H1 (cell line): ENCODE measurements around the gene SH3BP2. TPM values are rescaled to one million over a fixed set of nuclear protein-coding genes. Genes with fewer than 3 reads are reported as not detected.

Source experiments
- CTCF ChIA-PET: fragments of 300-600 bp; sonication (Branson Sonifier 250); formaldehyde crosslinking; loops from one replicate; lab custom pipeline; 2021; ENCODE audit not compliant: partially characterized antibody; lab: Charles Lee
- POLR2A ChIA-PET: fragments of 300-600 bp; sonication (Branson Sonifier 250); formaldehyde crosslinking; loops from one replicate; lab custom pipeline; 2021; ENCODE audit warnings: inconsistent platforms; ENCODE audit not compliant: partially characterized antibody; lab: Charles Lee
- DNase-seq, 2 experiments: peaks; one replicate each; pipeline versions ENCODE4 v3.0.0 to v3.0.0-alpha.2; 2010 to 2022; ENCODE audit warnings: low spot score in 2 of 2, low read depth in 1 of 2, mixed read lengths in 1 of 2
- FAIRE-seq: peaks from 2 replicates; lab custom pipeline; 2011; peaks lifted over from hg19 to GRCh38; lab: Jason Lieb, UNC
- H2AFZ ChIP-seq: 2 replicates; pipeline ENCODE4 v1.8.1; 2012; ENCODE audit warnings: low read length, inconsistent platforms
- H2AK5ac ChIP-seq: 2 replicates; pipeline ENCODE4 v1.6.1; 2013; ENCODE audit warnings: low read depth, low read length
- H2BK120ac ChIP-seq: replicated peaks from 2 replicates; pipeline ENCODE3; 2013; ENCODE audit warnings: low read depth, low read length, inconsistent platforms
- H2BK12ac ChIP-seq: 2 replicates; pipeline ENCODE4 v1.6.1; 2013; ENCODE audit warnings: low read depth, low read length
- H2BK15ac ChIP-seq: 2 replicates; pipeline ENCODE4 v1.6.1; 2013; ENCODE audit warnings: low read length
- H2BK20ac ChIP-seq: 2 replicates; pipeline ENCODE4 v1.6.1; 2013; ENCODE audit warnings: low read length
- H2BK5ac ChIP-seq: 2 replicates; pipeline ENCODE4 v1.6.1; 2013; ENCODE audit warnings: low read depth, low read length
- H3K14ac ChIP-seq: 2 replicates; pipeline ENCODE4 v1.6.1; 2013; ENCODE audit warnings: inconsistent platforms; ENCODE audit not compliant: insufficient read length
- H3K18ac ChIP-seq: 2 replicates; pipeline ENCODE4 v1.6.1; 2013; ENCODE audit warnings: low read length; ENCODE audit errors: extremely low read depth
- H3K23ac ChIP-seq: 2 replicates; pipeline ENCODE4 v1.6.1; 2013; ENCODE audit warnings: inconsistent platforms; ENCODE audit not compliant: insufficient read length
- H3K23me2 ChIP-seq: 2 replicates; pipeline ENCODE4 v1.6.1; 2013; ENCODE audit warnings: low read depth, low read length
- H3K27ac ChIP-seq: 2 replicates; pipeline ENCODE4 v1.6.1; 2011; ENCODE audit warnings: low read depth, low read length, inconsistent platforms
- H3K27me3 ChIP-seq, 4 experiments: replicated peaks in 1 of 4; 1 replicate in 1 of 4; 2 replicates in 3 of 4; pipeline versions ENCODE4 v1.6.1 to v1.8.1; 2011 to 2013; ENCODE audit warnings: low read length in 3 of 4, mild to moderate bottlenecking in 3 of 4, inconsistent platforms in 2 of 4, mixed read lengths in 2 of 4, moderate library complexity in 1 of 4; ENCODE audit not compliant: control insufficient read depth in 3 of 4, insufficient read depth in 3 of 4; ENCODE audit errors: extremely low read depth in 1 of 4
- H3K36me3 ChIP-seq, 4 experiments: 2 replicates each; pipeline versions ENCODE4 v1.6.1 to v1.8.1; 2011 to 2013; ENCODE audit warnings: mild to moderate bottlenecking in 4 of 4, low read length in 3 of 4, moderate library complexity in 2 of 4, control low read depth in 1 of 4, inconsistent platforms in 1 of 4; ENCODE audit not compliant: insufficient read depth in 4 of 4, control insufficient read depth in 2 of 4
- H3K4ac ChIP-seq: replicated peaks from 2 replicates; pipeline ENCODE3; 2013; ENCODE audit warnings: low read length, low read depth, mixed read lengths, inconsistent platforms; ENCODE audit not compliant: insufficient read length
- H3K4me1 ChIP-seq, 4 experiments: replicated peaks in 1 of 4; 1 replicate in 1 of 4; 2 replicates in 3 of 4; pipeline versions ENCODE4 v1.6.1 to v1.8.1; 2011 to 2013; ENCODE audit warnings: low read length in 3 of 4, inconsistent platforms in 2 of 4, mixed read lengths in 1 of 4; ENCODE audit not compliant: insufficient read depth in 4 of 4, control insufficient read depth in 3 of 4
- H3K4me2 ChIP-seq, 2 experiments: 2 replicates each; pipeline versions ENCODE4 v1.6.1 to v1.8.1; 2011 to 2013; ENCODE audit warnings: low read depth in 2 of 2, low read length in 2 of 2, control low read depth in 1 of 2, inconsistent platforms in 1 of 2, mild to moderate bottlenecking in 1 of 2; ENCODE audit not compliant: insufficient read depth in 1 of 2
- H3K4me3 ChIP-seq, 4 experiments: fragments of 200-600, 300-600 bp in 1 of 4; sonication (generic), shearing (Covaris generic), sonication (Bioruptor Twin) in 1 of 4; 2 replicates each; pipeline versions ENCODE4 v1.5.1 to v1.8.1; 2011 to 2016; ENCODE audit warnings: low read length in 4 of 4, low read depth in 3 of 4, control low read depth in 2 of 4, inconsistent platforms in 2 of 4, mild to moderate bottlenecking in 2 of 4, mixed read lengths in 1 of 4, moderate library complexity in 1 of 4; ENCODE audit not compliant: insufficient read depth in 2 of 4; ENCODE audit errors: extremely low read depth in 1 of 4
- H3K56ac ChIP-seq: replicated peaks from 2 replicates; pipeline ENCODE3; 2013; ENCODE audit warnings: low read depth, mild to moderate bottlenecking, mixed read lengths, low read length, inconsistent platforms; ENCODE audit not compliant: insufficient read length
- H3K79me1 ChIP-seq: 2 replicates; pipeline ENCODE4 v1.6.1; 2013; ENCODE audit warnings: low read depth, low read length, control low read depth
- H3K79me2 ChIP-seq, 2 experiments: 2 replicates each; pipeline versions ENCODE4 v1.6.1 to v1.8.1; 2012 to 2013; ENCODE audit warnings: low read length in 2 of 2, mild to moderate bottlenecking in 2 of 2, inconsistent platforms in 1 of 2; ENCODE audit not compliant: insufficient read depth in 2 of 2, control insufficient read depth in 1 of 2
- H3K9ac ChIP-seq, 4 experiments: replicated peaks in 1 of 4; 1 replicate in 1 of 4; 2 replicates in 3 of 4; pipeline versions ENCODE4 v1.6.1 to v1.8.1; 2011 to 2013; ENCODE audit warnings: low read depth in 3 of 4, low read length in 3 of 4, control low read depth in 2 of 4, mild to moderate bottlenecking in 2 of 4, moderate library complexity in 2 of 4, inconsistent platforms in 1 of 4; ENCODE audit errors: extremely low read depth in 1 of 4
- H3K9me3 ChIP-seq, 2 experiments: 2 replicates each; pipeline versions ENCODE4 v1.6.1 to v1.8.1; 2012 to 2013; ENCODE audit warnings: mild to moderate bottlenecking in 2 of 2, moderate library complexity in 2 of 2, control low read depth in 1 of 2, inconsistent platforms in 1 of 2, low read depth in 1 of 2, low read length in 1 of 2, mixed read lengths in 1 of 2; ENCODE audit not compliant: insufficient read depth in 2 of 2
- H4K20me1 ChIP-seq, 2 experiments: replicated peaks in 1 of 2; 2 replicates each; pipeline versions ENCODE3 to v1.8.1; 2011 to 2013; ENCODE audit warnings: inconsistent platforms in 2 of 2, low read length in 2 of 2, mild to moderate bottlenecking in 1 of 2; ENCODE audit not compliant: insufficient read depth in 2 of 2, control insufficient read depth in 1 of 2
- H4K5ac ChIP-seq: 2 replicates; pipeline ENCODE4 v1.6.1; 2013; ENCODE audit warnings: low read length, low read depth, mixed read lengths, inconsistent platforms; ENCODE audit not compliant: insufficient read length
- H4K8ac ChIP-seq: 2 replicates; pipeline ENCODE4 v1.8.0; 2013; ENCODE audit warnings: mild to moderate bottlenecking, moderate library complexity, low read length, inconsistent platforms; ENCODE audit not compliant: insufficient read depth; ENCODE audit errors: extremely low read depth
- H4K91ac ChIP-seq: replicated peaks from 2 replicates; pipeline ENCODE3; 2013; ENCODE audit warnings: low read length, mixed read lengths, inconsistent platforms; ENCODE audit not compliant: insufficient read length
- ATF2 ChIP-seq: IDR thresholded peaks from 2 replicates; pipeline ENCODE4 v1.6.1; 2012; ENCODE audit warnings: low read length, inconsistent platforms
- BCL11A ChIP-seq, 2 experiments: IDR thresholded peaks; one replicate each; pipeline ENCODE4 v1.6.1; 2011; ENCODE audit warnings: low read depth in 2 of 2, low read length in 2 of 2, mild to moderate bottlenecking in 2 of 2
- CTBP2 ChIP-seq: IDR thresholded peaks from 2 replicates; pipeline ENCODE4 v1.7.0; 2011; ENCODE audit warnings: borderline replicate concordance, mild to moderate bottlenecking, moderate library complexity, mixed read lengths, low read length; ENCODE audit not compliant: insufficient read depth, insufficient read length
- SIN3A ChIP-seq, 2 experiments: IDR thresholded peaks in 1 of 2; conservative IDR thresholded peaks in 1 of 2; 2 replicates each; pipeline ENCODE4 v1.6.1; 2011 to 2012; ENCODE audit warnings: low read length in 2 of 2, improper control_type of control experiment in 1 of 2, low read depth in 1 of 2, mild to moderate bottlenecking in 1 of 2
- ZNF274 ChIP-seq: IDR thresholded peaks from 2 replicates; pipeline ENCODE4 v1.7.0; 2012; ENCODE audit warnings: low read length, borderline replicate concordance; ENCODE audit errors: extremely low read depth
- WGBS, 2 experiments: shearing (Covaris generic) in 1 of 2; methylation state at CpG; one replicate each; pipeline versions ENCODE4 v1.1.6 to v1.1.7; 2013 to 2015; ENCODE audit warnings: low lambda C conversion rate in 2 of 2, mixed read lengths in 2 of 2, inconsistent platforms in 1 of 2, low coverage in 1 of 2, missing lambda C conversion rate in 1 of 2; ENCODE audit not compliant: insufficient replicate concordance in 2 of 2, insufficient coverage in 1 of 2, insufficient read length in 1 of 2; ENCODE audit errors: extremely low coverage in 1 of 2, missing lambda C conversion rate in 1 of 2; 5-methylcytosine and 5-hydroxymethylcytosine counted together
- polyA plus RNA-seq, 7 experiments: library from polyadenylated mRNA; depleted of rRNA in 3 of 7; stranded (reverse) in 5 of 7; unstranded in 2 of 7; fragments of >200 nt in 5 of 7; fragments of 200-250 nt in 2 of 7; gene quantifications; 1 replicate in 5 of 7; 2 replicates in 1 of 7; 4 replicates in 1 of 7; pipeline versions ENCODE4 v1.2.1 to v1.2.3, GENCODE V29; 2011 to 2013; ENCODE audit warnings: missing spikeins in 2 of 7, mixed read lengths in 2 of 7
- total RNA-seq: library from RNA; stranded (reverse); fragmentation: NEBNext Ultra II Directional; extraction: Animal tissue kit (Norgen Biotek cat#: 25700); gene quantifications from 2 replicates; pipeline ENCODE4 v1.2.1, GENCODE V29; 2021

The SH3BP2 gene
- total and polyA plus RNA-seq, 2 of the 8 experiments (the other 6 are each of a cell fraction or from before 2014, with no cell fraction given): 27.4 to 31.4 TPM

GRCh38 chr4:2785613-2786012 lies 7.3 kb upstream of the SH3BP2 start:
- Histone ChIP-seq H2BK120ac (no peak overlapping the region), H3K4me1 (peaks cover 0 to 10% (median 3%) of the 10 kb centered on the region in 4 experiments; a peak in 6 of 7 replicates), H4K5ac (no peak overlapping the region), H4K91ac (no peak overlapping the region), H3K79me1 (no peaks in the 10 kb centered on the region), H3K23me2 (no peaks in the 10 kb centered on the region; the same call in 1 of the 2 replicates), H3K14ac (no peak overlapping the region), H3K23ac (no peak overlapping the region), H2BK15ac (no peak overlapping the region), H4K20me1 (no peaks in the 10 kb centered on the region), H2BK20ac (no peak overlapping the region), H4K8ac (no peak overlapping the region), H3K27me3 (0 out of 7 replicates have a peak, but pooled peaks cover 0 to 2% (median 0%) of the 10 kb centered on the region in 4 experiments), H3K4me2 (no peak overlapping the region), H3K36me3 (no peaks in the 10 kb centered on the region), H2AK5ac (no peak overlapping the region), H3K79me2 (no peaks in the 10 kb centered on the region)
- FAIRE-seq (no peak), DNase-seq (no peak)
- CTCF ChIA-PET: interaction anchor here (1.1 to 1.5 kb wide), 2 partner anchors 20 to 140 kb away, joined by 3 to 6 read pairs; no protein-coding TSS in a partner anchor
- TF ChIP-seq ZNF274 (no peak), SIN3A (conservative IDR thresholded peaks at IDR 0.05 in 1 of 2, IDR thresholded peaks at IDR 0.05 in 1 of 2; ENCODE audit: low read depth in 1 of 2, low read length in 2 of 2) (no peak), BCL11A (IDR thresholded peaks at IDR 0.05; ENCODE audit: low read depth in 2 of 2, low read length in 2 of 2) (no peak), CTBP2 (no peak), ATF2 (no peak)
- TF ChIP-seq, all 59 proteins: peak for 0
- no peak overlapping the region for H3K4ac ChIP-seq
- no peak overlapping the region for H2AFZ ChIP-seq
- H3K9ac ChIP-seq: no peak overlapping the region
- H3K9me3 ChIP-seq: no peaks in the 10 kb centered on the region
- H3K27ac ChIP-seq: no peak overlapping the region
- POLR2A ChIA-PET: interaction anchor here (0.8 to 1.7 kb wide), 4 partner anchors 12 to 33 kb away, joined by 3 to 7 read pairs (median 3); no protein-coding TSS in a partner anchor
- WGBS, 2 experiments: 84% methylated on average over 3 of the region's 4 CpGs; no CpG with 5 or more reads in 1 of the 2 experiments
- no peak overlapping the region for H3K18ac ChIP-seq
- H2BK12ac ChIP-seq: no peak overlapping the region
- H2BK5ac ChIP-seq: no peak overlapping the region
- no peak overlapping the region for H3K56ac ChIP-seq
- no peak overlapping the region for H3K4me3 ChIP-seq
